ENCODE measurements around the gene SCNN1B. TPM values are rescaled to one million over a fixed set of nuclear protein-coding genes. Genes with fewer than 3 reads are reported as not detected.

Gene SCNN1B
- total RNA-seq, 1 donor from 2014 or later = 50.3 TPM

DNA sequence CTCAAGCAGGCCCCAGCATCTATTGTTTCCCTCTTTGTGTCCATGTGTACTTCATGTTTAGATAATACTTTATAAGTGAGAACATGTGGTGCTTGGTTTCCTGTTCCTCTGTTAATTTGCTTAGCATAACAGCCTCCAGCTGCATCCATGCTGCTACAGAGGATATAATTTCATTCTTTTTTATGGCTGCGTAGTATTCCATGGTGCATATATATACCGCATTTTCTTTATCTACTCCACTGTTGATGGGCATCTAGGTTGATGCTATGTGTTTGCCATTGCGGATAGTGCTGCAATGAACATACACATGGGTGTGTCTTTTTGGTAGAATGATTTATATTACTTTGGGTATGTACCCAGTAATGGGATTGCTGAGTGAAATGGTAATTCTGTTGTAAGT is 31.4 kb upstream of the SCNN1B start:
- no peaks in the 10 kb centered on the region for H3K4me1 ChIP-seq
- intact Hi-C loops (cut with DNase I) = no loop called here

DNA sequence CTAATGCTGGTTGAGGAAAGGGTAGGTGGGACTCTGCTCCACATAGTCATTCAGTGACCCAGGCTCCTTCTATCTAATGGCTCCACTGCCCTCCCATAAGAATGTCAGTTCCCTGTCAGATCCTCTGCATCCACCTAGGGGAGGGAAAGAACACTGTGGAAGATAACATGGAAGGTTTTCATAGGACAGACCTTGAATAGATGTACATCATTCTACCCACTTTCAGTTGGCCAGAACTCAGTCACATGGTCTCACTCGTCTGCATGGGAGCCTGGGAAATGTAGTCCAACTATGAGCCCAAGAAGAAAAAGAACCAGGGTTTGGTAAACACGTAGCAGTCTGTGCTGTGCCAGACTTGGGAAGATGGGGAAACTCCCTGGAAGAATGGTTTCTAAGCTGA is 27.1 kb upstream of the SCNN1B start:
- TF ChIP-seq, protein P1, sequence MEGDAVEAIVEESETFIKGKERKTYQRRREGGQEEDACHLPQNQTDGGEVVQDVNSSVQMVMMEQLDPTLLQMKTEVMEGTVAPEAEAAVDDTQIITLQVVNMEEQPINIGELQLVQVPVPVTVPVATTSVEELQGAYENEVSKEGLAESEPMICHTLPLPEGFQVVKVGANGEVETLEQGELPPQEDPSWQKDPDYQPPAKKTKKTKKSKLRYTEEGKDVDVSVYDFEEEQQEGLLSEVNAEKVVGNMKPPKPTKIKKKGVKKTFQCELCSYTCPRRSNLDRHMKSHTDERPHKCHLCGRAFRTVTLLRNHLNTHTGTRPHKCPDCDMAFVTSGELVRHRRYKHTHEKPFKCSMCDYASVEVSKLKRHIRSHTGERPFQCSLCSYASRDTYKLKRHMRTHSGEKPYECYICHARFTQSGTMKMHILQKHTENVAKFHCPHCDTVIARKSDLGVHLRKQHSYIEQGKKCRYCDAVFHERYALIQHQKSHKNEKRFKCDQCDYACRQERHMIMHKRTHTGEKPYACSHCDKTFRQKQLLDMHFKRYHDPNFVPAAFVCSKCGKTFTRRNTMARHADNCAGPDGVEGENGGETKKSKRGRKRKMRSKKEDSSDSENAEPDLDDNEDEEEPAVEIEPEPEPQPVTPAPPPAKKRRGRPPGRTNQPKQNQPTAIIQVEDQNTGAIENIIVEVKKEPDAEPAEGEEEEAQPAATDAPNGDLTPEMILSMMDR (IDR thresholded peaks at IDR 0.05) = no peak
- Histone ChIP-seq H3K9me3 (no peaks in the 10 kb centered on the region), H3K4me1 (no peaks in the 10 kb centered on the region), H3K27me3 (no peaks in the 10 kb centered on the region), H3K4me3 (no peak overlapping the region), H3K27ac (no peak overlapping the region), H3K36me3 (no peaks in the 10 kb centered on the region)
- ATAC-seq = peak; percentile 41
- no peak for DNase-seq
- intact Hi-C loops (cut with DNase I) = no loop called here

More for the DNA sequence above, 31.4 kb upstream of the SCNN1B start:
- DNase-seq (no peak), ATAC-seq (no peak)
- Histone ChIP-seq H3K27ac (no peak overlapping the region), H3K27me3 (no peaks in the 10 kb centered on the region), H3K4me3 (no peak overlapping the region), H3K36me3 (no peaks in the 10 kb centered on the region), H3K9me3 (no peaks in the 10 kb centered on the region)
- TF ChIP-seq, protein P1 (IDR thresholded peaks at IDR 0.05) = no peak

DNA sequence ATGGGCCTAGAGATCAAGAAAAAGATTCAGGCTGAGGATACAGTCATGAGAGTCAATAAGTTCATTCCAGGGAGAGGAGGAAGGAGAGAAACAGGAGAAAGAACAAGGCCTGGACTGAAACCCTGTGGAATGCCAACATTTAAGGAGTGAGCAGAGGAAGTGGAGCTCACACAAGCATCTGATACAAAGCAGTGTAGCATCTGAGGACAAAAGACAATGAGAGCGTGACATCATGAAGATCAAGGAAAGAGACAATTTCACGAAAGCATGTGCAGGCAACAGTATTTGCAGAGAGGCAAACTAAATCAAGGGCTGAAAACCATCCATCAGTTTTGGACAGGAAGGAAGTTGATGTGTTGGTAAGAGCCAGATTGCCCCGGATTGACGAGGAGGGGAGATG is 25.3 kb upstream of the SCNN1B start:
- TF ChIP-seq, protein P1 (IDR thresholded peaks at IDR 0.05) = no peak
- Histone ChIP-seq H3K27ac (no peak overlapping the region), H3K4me3 (no peak overlapping the region), H3K36me3 (no peaks in the 10 kb centered on the region), H3K9me3 (no peaks in the 10 kb centered on the region), H3K4me1 (no peaks in the 10 kb centered on the region), H3K27me3 (peaks cover 12% of the 10 kb centered on the region)
- DNase-seq = no peak
- ATAC-seq = no peak
- intact Hi-C loops (cut with DNase I) = no loop called here

DNA sequence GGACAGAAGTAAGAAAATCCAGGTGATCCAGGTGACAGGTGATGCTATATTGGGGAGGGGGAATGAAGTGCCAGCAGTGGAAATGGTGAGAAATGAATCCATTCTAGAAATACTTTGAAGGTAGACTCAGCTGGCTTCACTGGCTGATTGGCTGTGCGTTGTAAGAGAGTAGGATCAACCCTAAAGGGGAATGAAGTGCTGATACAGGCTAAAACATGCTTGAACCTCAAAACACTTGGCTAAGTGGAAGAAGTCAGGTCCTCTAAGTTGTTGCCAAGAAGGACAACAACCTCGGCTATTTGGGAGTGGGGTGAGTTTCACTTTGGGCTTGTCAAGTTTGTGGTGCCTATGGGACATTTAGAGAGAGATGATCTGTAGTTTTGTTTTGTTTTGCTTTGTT is 24.1 kb upstream of the SCNN1B start:
- DNase-seq (no peak), ATAC-seq (no peak)
- intact Hi-C loops (cut with DNase I) = no loop called here
- TF ChIP-seq, protein P1 (IDR thresholded peaks at IDR 0.05) = no peak
- Histone ChIP-seq H3K36me3 (no peaks in the 10 kb centered on the region), H3K4me3 (no peak overlapping the region), H3K9me3 (no peaks in the 10 kb centered on the region), H3K4me1 (no peaks in the 10 kb centered on the region), H3K27me3 (peaks cover 12% of the 10 kb centered on the region), H3K27ac (no peak overlapping the region)

DNA sequence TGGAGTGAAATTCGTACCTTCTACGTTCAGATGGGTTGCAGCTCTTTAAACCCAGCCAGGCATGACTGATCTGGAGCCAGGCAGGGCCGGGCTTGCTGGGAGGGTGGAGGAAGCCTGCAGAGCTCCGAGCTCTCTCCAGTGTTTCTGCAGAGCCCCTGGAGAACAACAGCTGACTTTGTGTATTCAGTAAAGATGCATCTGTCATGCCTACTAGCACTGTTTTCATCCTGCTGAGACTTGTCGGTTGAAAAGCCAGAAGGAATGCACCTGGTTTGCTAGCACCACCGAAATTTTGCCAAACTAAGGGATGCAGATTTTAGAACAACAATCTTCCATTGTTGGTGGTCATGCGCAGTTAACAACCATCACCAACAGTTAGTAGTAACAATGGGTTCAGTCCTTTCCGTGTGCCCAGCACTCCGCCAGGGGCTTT is 22.4 kb upstream of the SCNN1B start:
- intact Hi-C loops (cut with DNase I) = no loop called here
- Histone ChIP-seq H3K36me3 (no peaks in the 10 kb centered on the region), H3K27me3 (peaks cover 12% of the 10 kb centered on the region), H3K9me3 (no peaks in the 10 kb centered on the region), H3K4me1 (no peaks in the 10 kb centered on the region), H3K4me3 (no peak overlapping the region), H3K27ac (no peak overlapping the region)
- ATAC-seq (no peak), DNase-seq (no peak)
- TF ChIP-seq, protein P1 (IDR thresholded peaks at IDR 0.05) = no peak

DNA sequence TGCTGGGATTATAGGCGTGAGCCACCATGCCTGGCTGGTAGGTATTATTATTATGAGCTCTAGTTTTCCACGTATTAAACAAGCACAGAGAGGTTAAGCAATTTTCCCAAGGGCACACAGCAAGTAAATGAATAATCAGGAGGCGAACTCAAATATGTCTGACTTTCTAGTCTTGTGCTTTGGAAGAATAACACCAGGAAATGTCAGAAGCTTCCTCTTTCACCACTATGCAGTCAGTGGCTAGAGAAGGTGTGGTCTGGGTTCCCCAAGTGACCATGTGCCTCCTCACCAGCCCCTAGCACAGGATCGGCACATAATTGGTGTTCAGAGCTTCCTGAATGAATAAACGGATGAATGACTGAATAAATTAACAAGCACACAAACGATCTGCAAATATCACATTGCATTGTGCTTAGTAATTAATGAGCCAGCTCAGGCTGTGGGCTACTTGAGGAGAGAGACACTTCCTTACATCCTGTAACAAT is 21.6 kb upstream of the SCNN1B start:
- no peak overlapping the region for H3K27ac ChIP-seq
- TF ChIP-seq, protein P1 (IDR thresholded peaks at IDR 0.05) = no peak
- no peaks in the 10 kb centered on the region for H3K4me1 ChIP-seq
- intact Hi-C loops (cut with DNase I) = no loop called here
- peaks cover 12% of the 10 kb centered on the region for H3K27me3 ChIP-seq
- DNase-seq = no peak
- H3K36me3 ChIP-seq = no peaks in the 10 kb centered on the region
- no peak for ATAC-seq
- no peaks in the 10 kb centered on the region for H3K9me3 ChIP-seq
- H3K4me3 ChIP-seq = no peak overlapping the region
